Endothelial cell of umbilical vein (primary cell): ENCODE results near the gene FMN2. TPM values are rescaled to one million over a fixed set of nuclear protein-coding genes. Genes with fewer than 3 reads are reported as not detected.

Source experiments
- BruUV-seq: library from RNA; stranded (reverse); fragments of 400-500 nt; replicated peaks from 2 replicates; lab custom pipeline; 2021; lab: Mats Ljungman, UMichigan
- CTCF ChIA-PET: fragments of 300-600, 350-600 bp; sonication (Branson Sonifier 250); formaldehyde crosslinking; loops from one replicate; lab custom pipeline; 2021; ENCODE audit warnings: antibody characterized with exemption, inconsistent platforms; lab: Charles Lee
- POLR2A ChIA-PET: fragments of 300-600, 350-600 bp; sonication (Branson Sonifier 250); formaldehyde crosslinking; loops from one replicate; lab custom pipeline; 2021; ENCODE audit warnings: antibody characterized with exemption, inconsistent platforms; lab: Charles Lee
- DNase-seq: peaks from one replicate; pipeline ENCODE4 v3.0.0-alpha.2; 2011; ENCODE audit warnings: low read depth, low spot score
- FAIRE-seq: peaks from 2 replicates; lab custom pipeline; 2011; peaks lifted over from hg19 to GRCh38; lab: Jason Lieb, UNC
- H2AFZ ChIP-seq: 2 replicates; pipeline ENCODE4 v1.6.0; 2012; ENCODE audit warnings: low read depth, low read length, control low read depth, inconsistent platforms
- H3K27ac ChIP-seq: 2 replicates; pipeline ENCODE4 v1.5.1; 2011; ENCODE audit warnings: low read depth, mild to moderate bottlenecking, control low read depth, low read length, moderate library complexity; ENCODE audit not compliant: insufficient read depth
- H3K27me3 ChIP-seq, 2 experiments: 2 replicates each; pipeline versions ENCODE4 v1.6.0 to v1.6.1; 2011; ENCODE audit warnings: low read length in 2 of 2, mixed read lengths in 1 of 2; ENCODE audit not compliant: control insufficient read depth in 2 of 2, insufficient read depth in 2 of 2
- H3K36me3 ChIP-seq, 2 experiments: 2 replicates in 1 of 2; 3 replicates in 1 of 2; pipeline ENCODE4 v1.5.1; 2011; ENCODE audit warnings: low read length in 2 of 2, mild to moderate bottlenecking in 1 of 2, moderate library complexity in 1 of 2; ENCODE audit not compliant: control insufficient read depth in 2 of 2, insufficient read depth in 2 of 2; ENCODE audit errors: extremely low read depth in 1 of 2
- H3K4me1 ChIP-seq: 3 replicates; pipeline ENCODE4 v1.5.1; 2011; ENCODE audit warnings: mild to moderate bottlenecking, low read length; ENCODE audit not compliant: control insufficient read depth, insufficient read depth; ENCODE audit errors: extremely low read depth
- H3K4me2 ChIP-seq: 2 replicates; pipeline ENCODE4 v1.6.1; 2011; ENCODE audit warnings: low read length, control low read depth, mixed read lengths; ENCODE audit not compliant: insufficient read depth
- H3K4me3 ChIP-seq, 3 experiments: fragments of 200-600 bp in 1 of 3; sonication (generic), shearing (Covaris generic) in 1 of 3; replicated peaks in 1 of 3; 2 replicates each; pipeline ENCODE4 v1.5.1; 2011 to 2016; ENCODE audit warnings: control low read depth in 3 of 3, low read length in 3 of 3, mild to moderate bottlenecking in 2 of 3, inconsistent platforms in 1 of 3, low read depth in 1 of 3, moderate library complexity in 1 of 3; ENCODE audit not compliant: insufficient read depth in 1 of 3
- H3K79me2 ChIP-seq: 2 replicates; pipeline ENCODE4 v1.6.0; 2012; ENCODE audit warnings: low read length, inconsistent platforms; ENCODE audit not compliant: control insufficient read depth, insufficient read depth
- H3K9ac ChIP-seq: replicated peaks from 2 replicates; pipeline ENCODE3; 2011; ENCODE audit warnings: low read length, control low read depth; ENCODE audit not compliant: insufficient read depth; ENCODE audit errors: extremely low read depth
- H3K9me1 ChIP-seq: replicated peaks from 3 replicates; pipeline ENCODE4 v1.6.0; 2011; ENCODE audit warnings: mild to moderate bottlenecking, low read length; ENCODE audit not compliant: control insufficient read depth, insufficient read depth; ENCODE audit errors: extremely low read depth
- H3K9me3 ChIP-seq: replicated peaks from 2 replicates; pipeline ENCODE4 v1.5.1; 2012; ENCODE audit warnings: low read length, inconsistent platforms; ENCODE audit not compliant: control insufficient read depth, insufficient read depth
- H4K20me1 ChIP-seq: replicated peaks from 2 replicates; pipeline ENCODE3; 2011; ENCODE audit warnings: mild to moderate bottlenecking, low read length; ENCODE audit not compliant: control insufficient read depth, insufficient read depth; ENCODE audit errors: extremely low read depth
- CTCF ChIP-seq, 2 donors: IDR thresholded peaks; 1 replicate in 1 of 2; 2 replicates in 1 of 2; pipeline ENCODE4 v1.5.1; 2011; ENCODE audit warnings: low read length in 2 of 2, mild to moderate bottlenecking in 2 of 2, moderate library complexity in 2 of 2, control low read depth in 1 of 2, inconsistent platforms in 1 of 2, low read depth in 1 of 2; ENCODE audit not compliant: insufficient read depth in 1 of 2; ENCODE audit errors: extremely low read depth in 1 of 2
- EZH2 ChIP-seq: IDR thresholded peaks from 2 replicates; pipeline ENCODE4 v1.6.1; 2012; ENCODE audit warnings: borderline replicate concordance, low read depth, mild to moderate bottlenecking, moderate library complexity, low read length, inconsistent platforms; ENCODE audit not compliant: severe bottlenecking
- FOS ChIP-seq: IDR thresholded peaks from 2 replicates; pipeline ENCODE4 v1.6.1; 2011; ENCODE audit warnings: mild to moderate bottlenecking, low read length, moderate library complexity, borderline replicate concordance; ENCODE audit not compliant: insufficient read depth
- GATA2 ChIP-seq: IDR thresholded peaks from 2 replicates; pipeline ENCODE4 v1.7.0; 2011; ENCODE audit warnings: low read depth, mild to moderate bottlenecking, moderate library complexity, mixed read lengths, low read length; ENCODE audit not compliant: insufficient read length, insufficient read depth
- JUN ChIP-seq: IDR thresholded peaks from 2 replicates; pipeline ENCODE4 v1.6.1; 2011; ENCODE audit warnings: borderline replicate concordance, low read depth; ENCODE audit not compliant: insufficient read length, insufficient read depth
- MYC ChIP-seq: IDR thresholded peaks from one replicate; pipeline ENCODE4 v1.6.1; 2011; ENCODE audit warnings: mild to moderate bottlenecking, low read depth, low read length
- POLR2A ChIP-seq: IDR thresholded peaks from 2 replicates; pipeline ENCODE4 v1.6.1; 2012; ENCODE audit warnings: low read depth, mild to moderate bottlenecking, control low read depth, low read length
- POLR2AphosphoS5 ChIP-seq: IDR thresholded peaks from 2 replicates; pipeline ENCODE4 v1.6.1; 2012; ENCODE audit warnings: low read depth, mild to moderate bottlenecking, control low read depth, low read length, moderate library complexity; ENCODE audit not compliant: insufficient read depth
- dilution Hi-C: fragments of 300-500 bp; cut with MboI; formaldehyde crosslinking; loops from one replicate; pipeline ENCODE4 v1.15.0; 2019; ENCODE audit warnings: low sequenced_read_pairs; ENCODE audit not compliant: extremely low pct_ligation_motif_present
- intact Hi-C: fragments of 100-400 bp; cut with micrococcal nuclease; formaldehyde crosslinking; loops from one replicate; pipeline ENCODE4 v1.10.0; 2022
- polyA plus RNA-seq, 4 experiments: library from polyadenylated mRNA; depleted of rRNA in 3 of 4; stranded (reverse) in 3 of 4; unstranded in 1 of 4; fragments of >200 nt; gene quantifications; 2 replicates each; pipeline versions ENCODE4 v1.2.1 to v1.2.3, GENCODE V29; 2011 to 2012; ENCODE audit warnings: missing spikeins in 1 of 4
- total RNA-seq: library from RNA; stranded (reverse); gene quantifications from 2 replicates; pipeline ENCODE4 v1.2.3, GENCODE V29; 2021
- TF ChIP-seq, protein P1 (sequence below): IDR thresholded peaks from 2 replicates; pipeline ENCODE4 v1.6.1; 2011; ENCODE audit not compliant: insufficient read depth, insufficient read length

Gene FMN2
- total and polyA plus RNA-seq, 2 donors (not counting 3 experiments of a cell fraction or from before 2014, with no cell fraction given): not detected

DNA sequence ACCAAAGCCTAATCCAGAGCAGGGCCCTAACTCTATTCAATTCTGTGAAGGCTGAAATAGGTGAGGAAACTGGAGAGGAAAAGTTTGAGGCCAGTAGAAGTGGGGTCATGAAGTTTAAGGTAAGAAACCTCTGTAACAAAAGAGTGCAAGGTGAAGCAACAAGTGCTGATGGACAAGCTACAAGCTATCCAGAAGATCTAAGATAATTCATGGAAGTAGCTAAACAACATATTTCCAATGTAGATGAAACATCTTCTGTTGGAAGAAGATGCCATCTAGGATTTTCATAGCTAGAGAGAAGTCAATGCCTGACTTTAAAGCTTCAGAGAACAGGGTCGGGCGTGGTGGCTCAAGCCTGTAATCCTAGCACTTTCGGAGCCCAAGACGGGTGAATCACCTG lies 302.7 kb downstream of the FMN2 start:
- TF ChIP-seq GATA2: no peak
- no peak for TF ChIP-seq EZH2
- TF ChIP-seq FOS: no peak
- no peak for TF ChIP-seq POLR2A
- no peak for TF ChIP-seq MYC
- no peak for TF ChIP-seq POLR2AphosphoS5
- TF ChIP-seq JUN: no peak
- TF ChIP-seq, protein P1, sequence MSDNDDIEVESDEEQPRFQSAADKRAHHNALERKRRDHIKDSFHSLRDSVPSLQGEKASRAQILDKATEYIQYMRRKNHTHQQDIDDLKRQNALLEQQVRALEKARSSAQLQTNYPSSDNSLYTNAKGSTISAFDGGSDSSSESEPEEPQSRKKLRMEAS: no peak
- no peak for TF ChIP-seq CTCF (IDR thresholded peaks at IDR 0.05; ENCODE audit: extremely low read depth in 1 of 2, insufficient read depth in 1 of 2, low read depth in 1 of 2, low read length in 2 of 2)
- Histone ChIP-seq H3K4me3 (no peak overlapping the region), H3K9me1 (no peaks in the 10 kb centered on the region), H3K36me3 (no peaks in the 10 kb centered on the region), H2AFZ (no peak overlapping the region), H3K4me2 (no peak overlapping the region), H3K79me2 (no peaks in the 10 kb centered on the region), H4K20me1 (no peaks in the 10 kb centered on the region), H3K9ac (no peak overlapping the region), H3K27me3 (no peaks in the 10 kb centered on the region), H3K9me3 (no peaks in the 10 kb centered on the region), H3K27ac (no peak overlapping the region), H3K4me1 (no peaks in the 10 kb centered on the region)
- FAIRE-seq (no peak), DNase-seq (no peak)
- intact Hi-C loops: no loop called here
- dilution Hi-C loops: no loop called here
- POLR2A ChIA-PET: no interaction called here
- CTCF ChIA-PET: no interaction called here
- no TSS peak for BruUV-seq
